Omental fat pad (tissue), 4 donors: ENCODE measurements around the gene HEPACAM2. TPM values are rescaled to one million over a fixed set of nuclear protein-coding genes. Genes with fewer than 3 reads are reported as not detected.

ENCODE experiments used
- ATAC-seq: fragments of 150-250 bp; one replicate; pipeline ENCODE4 v1.9.1; 2016; ENCODE audit warnings: mild to moderate bottlenecking, moderate library complexity; ENCODE audit not compliant: low FRiP score
- DNase-seq: peaks from one replicate; pipeline ENCODE4 v3.0.0-alpha.2; 2019; ENCODE audit warnings: low spot score
- CTCF ChIP-seq, 3 donors: fragments of 450-650 bp; IDR thresholded peaks; one replicate each; pipeline ENCODE4 v1.5.1; 2016 to 2017; ENCODE audit warnings: antibody characterized with exemption in 3 of 3, mild to moderate bottlenecking in 3 of 3, moderate library complexity in 2 of 3
- total RNA-seq, 4 donors: library from RNA; depleted of rRNA; stranded (reverse); fragments of >200 nt; gene quantifications; one replicate each; pipeline ENCODE4 v1.1.0, GENCODE V29; 2016

HEPACAM2 gene
- total RNA-seq, 4 donors from 2014 or later = not detected

- DNase-seq (no peak), ATAC-seq (no peak)
- no peak for TF ChIP-seq CTCF (IDR thresholded peaks at IDR 0.05)
These were observed 54.6 kb downstream of the HEPACAM2 start for GRCh38 chr7:93171606-93172226.

- DNase-seq (no peak), ATAC-seq (no peak)
- no peak for TF ChIP-seq CTCF (IDR thresholded peaks at IDR 0.05)
These were observed 60.8 kb downstream of the HEPACAM2 start for GRCh38 chr7:93165447-93165846.

GRCh38 chr7:93164766-93165165 is 61.5 kb downstream of the HEPACAM2 start:
- no peak for DNase-seq
- ATAC-seq = no peak

GRCh38 chr7:93161181-93161762 is 65.0 kb downstream of the HEPACAM2 start:
- no peak for TF ChIP-seq CTCF (IDR thresholded peaks at IDR 0.05)
- ATAC-seq = no peak
- no peak for DNase-seq

More at GRCh38 chr7:93164766-93165165, 61.5 kb downstream of the HEPACAM2 start:
- no peak for TF ChIP-seq CTCF (IDR thresholded peaks at IDR 0.05)

GRCh38 chr7:93160410-93160809 is 65.9 kb downstream of the HEPACAM2 start:
- DNase-seq (no peak), ATAC-seq (no peak)
- no peak for TF ChIP-seq CTCF (IDR thresholded peaks at IDR 0.05)

GRCh38 chr7:93159490-93159889 is 66.8 kb downstream of the HEPACAM2 start:
- no peak for TF ChIP-seq CTCF (IDR thresholded peaks at IDR 0.05)
- ATAC-seq = no peak

GRCh38 chr7:93156884-93157283 is 69.4 kb downstream of the HEPACAM2 start:
- ATAC-seq (no peak), DNase-seq (no peak)
- TF ChIP-seq CTCF (IDR thresholded peaks at IDR 0.05) = no peak

More at GRCh38 chr7:93159490-93159889, 66.8 kb downstream of the HEPACAM2 start:
- DNase-seq = no peak
